ENCODE results near the gene SHISAL1.

SHISAL1 gene

GRCh38 chr22:44276041-44276440, 36.7 kb downstream of the SHISAL1 start:
- no peak for DNase-seq

- DNase-seq, result no peak
Measured at GRCh38 chr22:44275631-44275995, 37.1 kb downstream of the SHISAL1 start.

GRCh38 chr22:44274918-44275630, 37.7 kb downstream of the SHISAL1 start:
- DNase-seq, result no peak

- DNase-seq, result no peak
Measured at GRCh38 chr22:44273175-44273574, 39.6 kb downstream of the SHISAL1 start.

GRCh38 chr22:44272401-44272771, 40.4 kb downstream of the SHISAL1 start:
- no peak for DNase-seq

GRCh38 chr22:44271732-44272400, 40.9 kb downstream of the SHISAL1 start:
- no peak for DNase-seq

GRCh38 chr22:44271010-44271500, 41.7 kb downstream of the SHISAL1 start:
- DNase-seq, result no peak

GRCh38 chr22:44270556-44270880, 42.2 kb downstream of the SHISAL1 start:
- no peak for DNase-seq

- DNase-seq, result no peak
Measured at GRCh38 chr22:44269757-44270555, 42.8 kb downstream of the SHISAL1 start.

- DNase-seq, result no peak
Measured at GRCh38 chr22:44269117-44269498, 43.6 kb downstream of the SHISAL1 start.

- DNase-seq, result no peak
Measured at GRCh38 chr22:44268431-44269116, 44.2 kb downstream of the SHISAL1 start.

GRCh38 chr22:44267856-44268255, 44.9 kb downstream of the SHISAL1 start:
- DNase-seq, result no peak

- DNase-seq, result no peak
Measured at GRCh38 chr22:44266796-44267760, 45.7 kb downstream of the SHISAL1 start.

GRCh38 chr22:44263547-44263946, 49.2 kb downstream of the SHISAL1 start:
- no peak for DNase-seq

GRCh38 chr22:44261861-44262595, 50.7 kb downstream of the SHISAL1 start:
- no peak for DNase-seq

- no peak for DNase-seq
Measured at GRCh38 chr22:44261164-44261860, 51.4 kb downstream of the SHISAL1 start.

- DNase-seq, result no peak
Measured at GRCh38 chr22:44260216-44261035, 52.3 kb downstream of the SHISAL1 start.

GRCh38 chr22:44259366-44260215, 53.2 kb downstream of the SHISAL1 start:
- DNase-seq, result no peak
